HG03103 (cell line): Measurements from ENCODE around the gene RRAGA.
"Not testable (repeated sequence)": the region's sequence is repeated elsewhere in the genome, so short reads cannot be mapped to it uniquely, and the experiment has no call there.

ENCODE experiments used
- ATAC-seq: cut with Tn5 transposase; IDR thresholded peaks from one replicate; pipeline ENCODE4 v1.9.1; 2021; ENCODE audit warnings: low read depth; ENCODE audit not compliant: unreplicated experiment

Gene RRAGA

GRCh38 chr9:19074836-19075235 is 25.6 kb downstream of the RRAGA start:
- ATAC-seq = no peak

- ATAC-seq = peak; percentile 54
Observed at GRCh38 chr9:19085295-19085694, 36.1 kb downstream of the RRAGA start.

DNA sequence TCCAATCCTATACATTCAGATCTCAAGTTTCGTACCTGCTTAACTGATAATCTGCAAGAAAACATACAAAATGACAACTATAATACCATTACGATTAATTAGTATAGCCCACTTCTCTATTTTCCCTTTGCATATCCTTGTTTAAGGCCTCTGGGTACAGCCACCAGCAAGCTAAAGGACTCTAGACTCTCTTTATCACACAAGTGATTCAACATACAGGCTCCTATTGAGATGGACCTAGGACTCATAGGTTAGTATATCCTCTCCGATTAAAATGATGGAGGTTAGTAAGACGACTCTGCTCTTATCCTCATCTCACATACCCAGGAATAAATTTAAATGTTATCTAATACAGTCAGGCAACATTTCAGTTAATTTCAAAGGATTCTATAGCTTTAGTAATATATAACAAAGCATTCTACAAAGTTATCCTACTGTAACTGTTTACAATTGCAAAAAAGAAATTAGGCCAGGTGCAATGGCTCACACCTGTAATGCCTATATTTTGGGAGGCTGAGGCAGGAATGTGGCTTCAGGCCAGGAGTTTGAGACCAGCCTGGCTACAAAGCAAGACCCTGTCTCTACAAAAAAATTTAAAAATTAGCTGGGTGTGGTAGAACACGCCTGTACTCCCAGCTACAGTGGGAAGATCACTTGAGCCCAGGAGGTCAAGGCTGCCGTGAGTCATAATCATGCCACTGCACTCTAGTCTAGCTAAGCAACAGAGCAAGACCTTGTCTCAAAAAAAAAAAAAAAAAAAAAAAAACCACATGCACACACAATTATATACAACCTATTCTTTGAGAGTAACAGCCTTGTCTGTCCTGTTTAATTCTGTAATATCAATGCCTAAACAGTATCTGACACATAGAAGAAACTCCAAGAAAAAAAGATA is 38.1 kb downstream of the RRAGA start:
- ATAC-seq = no peak

DNA sequence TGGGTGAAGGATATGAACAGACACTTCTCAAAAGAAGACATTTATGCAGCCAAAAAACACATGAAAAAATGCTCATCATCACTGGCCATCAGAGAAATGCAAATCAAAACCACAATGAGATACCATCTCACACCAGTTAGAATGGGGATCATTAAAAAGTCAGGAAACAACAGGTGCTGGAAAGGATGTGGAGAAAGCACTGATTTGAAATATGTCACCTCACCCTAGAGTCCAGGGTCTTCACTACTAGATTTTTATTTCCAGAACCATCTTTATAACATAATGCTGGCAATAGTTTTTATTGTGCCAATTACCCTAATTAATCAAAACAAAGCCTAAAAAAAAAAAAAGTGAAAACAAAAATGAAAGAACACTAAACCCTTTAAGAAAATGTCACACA is 48.2 kb downstream of the RRAGA start:
- not testable (repeated sequence) for ATAC-seq
